K562 treated with DMSO at 1 percent for 12 hours (cell line): ENCODE results near the gene NBPF9. TPM values are rescaled to one million over a fixed set of nuclear protein-coding genes. Genes with fewer than 3 reads are reported as not detected.

Experiments
- total RNA-seq: library from RNA; unstranded; fragments of 300-600 nt; gene quantifications from 2 replicates; pipeline ENCODE4 v1.2.3, GENCODE V29; 2022; ENCODE audit not compliant: insufficient read depth

Gene NBPF9
- total RNA-seq = 4.7 and 14.0 TPM in 2 replicates

GRCh38 chr1:149103109-149104081 lies at the start of gene NBPF9:
Gene NBPF9, minus strand, starts transcription at chr1:149103551. Its CDS starts 21,412 bp downstream, at chr1:149082139.

